Measurements from ENCODE around the gene NR1H4.

Gene NR1H4

DNA sequence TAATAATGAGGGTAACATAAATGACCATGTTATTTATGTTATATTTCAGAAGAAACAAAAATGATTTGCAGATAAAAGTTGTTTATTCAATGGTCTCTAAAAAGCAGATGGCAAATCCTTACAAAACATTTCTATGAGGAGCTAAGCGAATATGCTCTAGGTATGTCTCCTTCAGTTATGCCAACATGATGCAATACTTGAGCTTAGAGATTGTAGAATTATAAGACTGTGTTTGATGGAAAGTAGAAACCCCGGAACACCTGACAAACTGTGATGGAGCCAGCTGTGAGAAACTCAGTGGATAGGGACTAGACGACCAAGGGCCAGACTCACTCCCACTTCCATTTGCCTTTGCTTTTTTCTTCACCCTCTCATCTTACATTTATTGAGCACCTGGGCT lies 17.8 kb upstream of the NR1H4 start:
- Histone ChIP-seq H3K27ac (ENCODE audit: low read depth, low read length, poor library complexity, severe bottlenecking) (no peak overlapping the region), H4K20me1 (ENCODE audit: insufficient read depth, low read length) (no peaks in the 10 kb centered on the region), H3K9me2 (ENCODE audit: low read depth, low read length) (no peaks in the 10 kb centered on the region), H3K36me3 (ENCODE audit: insufficient read depth, low read length) (no peaks in the 10 kb centered on the region), H3K9ac (ENCODE audit: low read length) (no peak overlapping the region), H3K27me3 (ENCODE audit: insufficient read depth, low read length) (no peaks in the 10 kb centered on the region), H3K4me2 (ENCODE audit: low read length) (no peak overlapping the region), H2AFZ (ENCODE audit: low read length) (no peak overlapping the region), H3F3A (ENCODE audit: insufficient read depth, low read length) (no peaks in the 10 kb centered on the region), H3K4me1 (ENCODE audit: insufficient read depth, low read length, severe bottlenecking) (no peaks in the 10 kb centered on the region), H3K79me2 (ENCODE audit: insufficient read depth, low read length) (no peaks in the 10 kb centered on the region), H3K4me3 (ENCODE audit: low read depth, low read length, poor library complexity, severe bottlenecking) (no peak overlapping the region), H3K9me3 (ENCODE audit: low read length) (no peaks in the 10 kb centered on the region)
- TF ChIP-seq, protein P1, sequence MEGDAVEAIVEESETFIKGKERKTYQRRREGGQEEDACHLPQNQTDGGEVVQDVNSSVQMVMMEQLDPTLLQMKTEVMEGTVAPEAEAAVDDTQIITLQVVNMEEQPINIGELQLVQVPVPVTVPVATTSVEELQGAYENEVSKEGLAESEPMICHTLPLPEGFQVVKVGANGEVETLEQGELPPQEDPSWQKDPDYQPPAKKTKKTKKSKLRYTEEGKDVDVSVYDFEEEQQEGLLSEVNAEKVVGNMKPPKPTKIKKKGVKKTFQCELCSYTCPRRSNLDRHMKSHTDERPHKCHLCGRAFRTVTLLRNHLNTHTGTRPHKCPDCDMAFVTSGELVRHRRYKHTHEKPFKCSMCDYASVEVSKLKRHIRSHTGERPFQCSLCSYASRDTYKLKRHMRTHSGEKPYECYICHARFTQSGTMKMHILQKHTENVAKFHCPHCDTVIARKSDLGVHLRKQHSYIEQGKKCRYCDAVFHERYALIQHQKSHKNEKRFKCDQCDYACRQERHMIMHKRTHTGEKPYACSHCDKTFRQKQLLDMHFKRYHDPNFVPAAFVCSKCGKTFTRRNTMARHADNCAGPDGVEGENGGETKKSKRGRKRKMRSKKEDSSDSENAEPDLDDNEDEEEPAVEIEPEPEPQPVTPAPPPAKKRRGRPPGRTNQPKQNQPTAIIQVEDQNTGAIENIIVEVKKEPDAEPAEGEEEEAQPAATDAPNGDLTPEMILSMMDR (IDR thresholded peaks at IDR 0.05; ENCODE audit: low read length) = no peak
- no peak for TF ChIP-seq EZH2 (IDR thresholded peaks at IDR 0.05; ENCODE audit: borderline replicate concordance, low read length)

DNA sequence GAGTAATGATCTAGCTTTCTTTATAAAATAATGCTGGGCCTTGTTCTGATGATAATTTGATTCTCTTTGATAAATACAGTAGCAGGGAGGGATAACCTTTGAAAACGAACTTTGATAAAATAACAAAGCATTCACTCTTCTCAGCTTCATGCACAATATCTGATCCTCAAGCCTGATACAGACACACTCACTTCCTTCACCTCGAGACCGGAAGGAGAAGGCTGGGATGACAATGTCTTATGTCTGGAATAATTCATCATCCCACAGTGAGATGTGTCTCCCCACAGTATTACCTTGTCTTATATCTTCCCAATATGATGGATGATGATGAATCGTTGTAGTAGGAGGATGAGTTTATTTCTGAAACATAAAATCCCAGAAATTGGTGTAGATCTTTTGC lies 15.5 kb upstream of the NR1H4 start:
- Histone ChIP-seq H3K4me1 (ENCODE audit: insufficient read depth, low read length, severe bottlenecking) (no peaks in the 10 kb centered on the region), H3K79me2 (ENCODE audit: insufficient read depth, low read length) (no peaks in the 10 kb centered on the region), H2AFZ (ENCODE audit: low read length) (no peak overlapping the region), H4K20me1 (ENCODE audit: insufficient read depth, low read length) (no peaks in the 10 kb centered on the region), H3K9ac (ENCODE audit: low read length) (no peak overlapping the region), H3K9me3 (ENCODE audit: low read length) (no peaks in the 10 kb centered on the region), H3K27ac (ENCODE audit: low read depth, low read length, poor library complexity, severe bottlenecking) (no peak overlapping the region), H3F3A (ENCODE audit: insufficient read depth, low read length) (no peaks in the 10 kb centered on the region), H3K4me2 (ENCODE audit: low read length) (no peak overlapping the region), H3K4me3 (ENCODE audit: low read depth, low read length, poor library complexity, severe bottlenecking) (no peak overlapping the region), H3K36me3 (ENCODE audit: insufficient read depth, low read length) (no peaks in the 10 kb centered on the region), H3K9me2 (ENCODE audit: low read depth, low read length) (no peaks in the 10 kb centered on the region), H3K27me3 (ENCODE audit: insufficient read depth, low read length) (no peaks in the 10 kb centered on the region)
- TF ChIP-seq, protein P1 (IDR thresholded peaks at IDR 0.05; ENCODE audit: low read length) = no peak
- no peak for TF ChIP-seq EZH2 (IDR thresholded peaks at IDR 0.05; ENCODE audit: borderline replicate concordance, low read length)

DNA sequence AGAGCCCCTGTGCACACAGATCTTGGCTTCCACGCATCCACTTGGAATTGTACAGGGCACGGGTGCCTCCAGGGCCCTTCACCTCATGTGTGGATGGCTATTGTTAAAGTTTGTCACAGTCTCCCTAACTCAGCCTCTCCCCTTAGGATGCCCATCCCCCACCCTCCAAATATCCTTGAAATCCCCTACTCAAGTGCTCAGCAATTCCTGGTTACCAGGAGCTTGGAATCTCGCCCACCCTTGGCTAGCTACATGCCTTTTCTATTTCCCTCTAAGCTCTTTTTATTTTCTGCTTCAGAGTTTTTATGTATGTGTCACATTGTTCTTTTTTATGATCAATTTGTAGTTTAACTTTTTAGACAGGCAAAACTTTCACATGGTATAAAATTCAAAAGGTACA lies 13.0 kb upstream of the NR1H4 start:
- Histone ChIP-seq H3K9ac (ENCODE audit: low read length) (no peak overlapping the region), H3K36me3 (ENCODE audit: insufficient read depth, low read length) (no peaks in the 10 kb centered on the region), H2AFZ (ENCODE audit: low read length) (no peak overlapping the region), H3K4me1 (ENCODE audit: insufficient read depth, low read length, severe bottlenecking) (no peaks in the 10 kb centered on the region), H3K4me2 (ENCODE audit: low read length) (no peak overlapping the region), H3K9me2 (ENCODE audit: low read depth, low read length) (no peaks in the 10 kb centered on the region), H3K27ac (ENCODE audit: low read depth, low read length, poor library complexity, severe bottlenecking) (no peak overlapping the region), H3K27me3 (ENCODE audit: insufficient read depth, low read length) (no peaks in the 10 kb centered on the region), H4K20me1 (ENCODE audit: insufficient read depth, low read length) (no peaks in the 10 kb centered on the region), H3K9me3 (ENCODE audit: low read length) (no peaks in the 10 kb centered on the region), H3K4me3 (ENCODE audit: low read depth, low read length, poor library complexity, severe bottlenecking) (no peak overlapping the region), H3K79me2 (ENCODE audit: insufficient read depth, low read length) (no peaks in the 10 kb centered on the region), H3F3A (ENCODE audit: insufficient read depth, low read length) (no peaks in the 10 kb centered on the region)
- TF ChIP-seq, protein P1 (IDR thresholded peaks at IDR 0.05; ENCODE audit: low read length) = no peak
- TF ChIP-seq EZH2 (IDR thresholded peaks at IDR 0.05; ENCODE audit: borderline replicate concordance, low read length) = no peak
